CD4-positive, alpha-beta T cell treated with Interleukin-4 for 1 hour (primary cell): ENCODE data around the gene TMEM154.

Experiments used
- DNase-seq, 2 donors: peaks; one replicate each; pipeline ENCODE4 v3.0.0-alpha.2; 2020 to 2022

TMEM154 gene

GRCh38 chr4:152620915-152621314, 58.9 kb downstream of the TMEM154 start:
- DNase-seq, result no peak

DNA sequence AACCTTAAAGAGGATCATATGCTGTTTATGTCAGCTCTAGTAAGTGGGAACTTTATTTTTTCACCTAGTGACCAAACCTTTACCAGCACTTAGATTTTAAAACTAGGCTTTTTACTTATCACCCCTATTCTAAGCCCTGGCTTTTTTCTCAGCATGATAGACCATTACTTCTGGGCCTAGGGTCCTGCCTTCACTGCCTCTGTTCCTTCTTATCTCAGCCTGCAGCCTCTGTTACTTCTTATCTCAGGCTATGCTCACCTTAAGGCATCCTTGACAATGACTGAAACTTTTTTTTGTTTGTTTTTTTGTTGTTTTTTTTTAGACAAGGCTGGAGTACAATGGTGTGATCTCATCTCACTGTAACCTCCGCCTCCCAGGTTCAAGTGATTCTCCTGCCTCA, 59.6 kb downstream of the TMEM154 start:
- no peak for DNase-seq

DNA sequence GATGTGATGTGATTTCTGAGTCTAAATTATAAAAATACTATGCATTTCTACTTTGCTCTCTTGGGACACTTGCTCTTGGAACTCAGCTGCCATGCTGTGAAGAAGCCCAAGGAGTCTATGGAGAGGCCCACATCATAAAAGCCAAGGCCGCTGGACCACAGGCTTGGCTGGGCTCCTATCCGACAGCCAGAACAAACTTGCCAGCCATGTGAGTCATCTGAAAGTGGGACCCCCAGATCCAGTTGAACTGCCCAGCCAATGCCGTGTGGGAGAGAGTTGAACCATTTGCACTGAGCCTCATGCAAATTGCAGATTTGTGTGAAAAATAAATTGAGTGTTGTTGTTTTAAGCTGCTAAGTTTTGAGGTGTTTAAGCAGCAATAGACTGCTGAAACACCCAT, 60.2 kb downstream of the TMEM154 start:
- no peak for DNase-seq

DNA sequence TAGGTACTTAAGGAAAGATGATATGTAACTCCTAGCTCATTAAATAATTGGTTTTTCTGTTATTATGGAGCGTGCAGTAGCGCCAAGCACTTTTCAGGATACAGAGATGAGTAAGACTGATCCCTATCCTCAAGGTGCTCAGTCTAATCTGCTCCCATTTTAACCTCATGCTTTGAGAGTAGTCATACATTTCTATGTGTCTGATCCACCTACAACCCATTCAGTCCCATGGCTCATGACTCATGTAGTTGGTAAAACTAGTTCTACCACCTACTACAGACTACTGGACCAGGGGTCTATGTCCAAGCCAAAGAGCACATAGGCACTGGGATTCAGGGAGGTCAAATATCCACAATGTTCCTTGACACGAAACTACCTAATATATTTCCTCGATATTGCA, 60.8 kb downstream of the TMEM154 start:
- no peak for DNase-seq

GRCh38 chr4:152616804-152617203, 63.0 kb downstream of the TMEM154 start:
- no peak for DNase-seq

DNA sequence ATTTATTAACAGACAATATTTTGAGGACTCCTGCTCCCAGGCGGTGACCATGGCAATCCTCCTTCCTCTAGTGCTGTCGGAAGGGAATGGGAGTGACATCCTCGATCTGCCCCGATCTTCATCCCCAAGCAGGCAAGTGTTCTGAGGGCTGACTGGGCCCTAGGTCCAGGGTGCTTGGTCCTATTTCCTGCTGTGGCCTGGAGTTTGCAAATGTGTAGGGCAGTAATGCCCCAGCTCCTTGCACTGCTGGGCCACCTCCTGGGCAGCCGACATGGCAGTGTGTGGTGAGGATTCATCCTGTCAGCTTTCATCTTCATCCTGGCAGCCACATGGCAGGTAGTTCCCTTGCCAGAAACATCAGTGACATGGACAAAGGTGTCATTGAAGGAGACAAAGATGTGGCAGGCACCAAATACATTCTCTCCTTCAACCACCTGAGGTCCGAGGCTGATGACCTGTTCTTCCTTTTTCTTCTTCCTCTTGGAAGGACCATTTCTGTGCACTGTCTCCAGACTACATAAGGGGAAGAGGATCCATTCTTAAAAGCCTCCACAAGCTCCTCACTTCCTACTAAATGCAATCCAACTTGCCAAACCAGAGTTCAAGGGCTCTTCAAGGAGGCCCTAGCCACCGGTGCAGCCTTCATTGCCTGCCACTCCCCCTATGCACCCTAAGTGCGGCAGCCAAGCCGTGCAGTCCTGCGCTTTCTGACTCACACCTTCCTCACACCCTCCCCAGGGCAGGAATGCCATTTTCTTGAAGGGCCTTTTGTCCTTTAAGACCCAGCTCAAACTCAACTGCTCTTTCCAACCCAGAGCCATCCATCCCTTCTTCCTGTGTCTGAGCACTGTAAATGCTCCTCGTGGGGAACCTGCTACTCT, 65.7 kb downstream of the TMEM154 start:
- no peak for DNase-seq

GRCh38 chr4:152613351-152613750, 66.4 kb downstream of the TMEM154 start:
- DNase-seq, result no peak

DNA sequence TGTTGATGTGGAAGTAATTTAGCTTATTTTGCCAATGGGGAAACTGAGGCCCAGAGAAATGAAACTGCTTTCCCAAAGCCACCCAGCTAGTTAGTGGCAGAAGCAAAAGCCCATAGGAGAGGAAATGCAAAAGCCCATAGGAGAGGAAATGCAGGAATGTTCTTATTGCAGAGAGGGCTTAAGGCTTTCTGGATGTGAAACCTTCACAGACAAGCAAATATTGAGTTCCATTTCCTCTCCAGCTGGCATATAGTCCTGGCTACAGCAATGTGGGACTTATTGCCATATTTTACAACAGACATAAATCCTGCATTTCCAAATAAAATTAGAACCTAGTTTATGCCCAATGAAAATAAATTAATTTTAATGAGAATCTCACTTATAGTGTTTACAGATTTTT, 69.7 kb downstream of the TMEM154 start:
- no peak for DNase-seq

GRCh38 chr4:152609481-152609880, 70.3 kb downstream of the TMEM154 start:
- DNase-seq, result no peak

- DNase-seq, result no peak
Measured at GRCh38 chr4:152607178-152607577, 72.6 kb downstream of the TMEM154 start.

GRCh38 chr4:152606753-152607152, 73.0 kb downstream of the TMEM154 start:
- DNase-seq, result peak in 1 of 2 donors; percentile 23

GRCh38 chr4:152605641-152606335, 74.0 kb downstream of the TMEM154 start:
- no peak for DNase-seq

DNA sequence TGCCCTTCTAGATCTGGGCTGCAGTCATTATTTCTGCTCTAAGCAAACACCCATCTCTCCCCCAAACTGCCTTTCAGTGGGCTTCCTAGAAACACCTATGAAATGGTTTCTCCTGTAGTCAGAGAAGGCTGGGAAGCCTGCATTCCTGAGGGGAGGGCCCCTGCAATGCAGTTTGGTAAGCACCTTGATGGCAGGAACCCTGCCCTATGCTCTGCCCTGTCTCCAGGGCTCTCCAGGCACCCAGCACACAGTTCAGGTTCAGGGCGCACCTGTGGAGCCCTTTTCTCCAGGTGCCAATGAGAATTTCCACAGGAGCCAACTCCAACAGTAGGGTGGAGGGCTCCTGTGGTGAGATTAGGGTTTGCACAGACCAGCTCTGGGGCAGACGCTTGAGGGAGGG, 74.8 kb downstream of the TMEM154 start:
- DNase-seq, result no peak

DNA sequence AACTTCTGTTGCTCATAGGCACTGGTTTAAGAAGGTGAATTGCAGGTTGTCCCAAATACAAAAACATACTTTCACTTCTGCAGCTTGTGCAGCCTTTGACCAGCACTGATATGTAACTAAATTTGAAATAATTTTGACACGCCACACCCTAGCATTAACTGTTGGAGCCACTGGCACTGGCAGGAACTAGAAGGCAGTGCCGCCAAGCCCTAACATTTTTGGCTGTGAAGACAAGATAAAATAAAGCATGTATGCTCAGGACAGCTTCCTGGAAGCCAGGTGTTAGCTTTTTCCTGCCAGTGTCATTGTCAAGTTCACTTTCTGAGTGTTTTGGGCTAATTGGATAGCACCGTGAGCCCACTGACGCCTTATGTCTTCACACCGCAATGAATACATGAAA, 78.6 kb downstream of the TMEM154 start:
- no peak for DNase-seq

DNA sequence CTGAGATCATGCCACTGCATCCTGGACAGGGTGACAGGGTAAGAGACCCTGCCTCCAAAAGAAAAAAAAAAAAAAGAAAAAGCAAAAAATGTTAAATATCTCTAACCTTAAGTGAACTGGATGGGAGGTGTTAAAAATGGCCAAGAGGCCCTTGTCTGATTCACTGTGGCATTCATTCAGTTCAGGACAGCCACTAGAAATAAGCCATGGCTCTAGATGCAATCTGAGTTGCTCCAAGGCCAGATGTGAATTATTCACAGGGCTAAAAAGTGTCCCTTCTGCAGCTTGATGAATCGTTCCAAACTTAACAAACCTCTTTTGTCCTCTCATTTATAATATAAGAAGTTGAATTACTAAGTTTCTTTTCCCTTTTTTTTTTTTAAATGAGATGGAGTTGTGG, 80.2 kb downstream of the TMEM154 start:
- DNase-seq, result no peak

- no peak for DNase-seq
Measured at GRCh38 chr4:152599095-152599494, 80.7 kb downstream of the TMEM154 start.

GRCh38 chr4:152598454-152598853, 81.3 kb downstream of the TMEM154 start:
- no peak for DNase-seq

DNA sequence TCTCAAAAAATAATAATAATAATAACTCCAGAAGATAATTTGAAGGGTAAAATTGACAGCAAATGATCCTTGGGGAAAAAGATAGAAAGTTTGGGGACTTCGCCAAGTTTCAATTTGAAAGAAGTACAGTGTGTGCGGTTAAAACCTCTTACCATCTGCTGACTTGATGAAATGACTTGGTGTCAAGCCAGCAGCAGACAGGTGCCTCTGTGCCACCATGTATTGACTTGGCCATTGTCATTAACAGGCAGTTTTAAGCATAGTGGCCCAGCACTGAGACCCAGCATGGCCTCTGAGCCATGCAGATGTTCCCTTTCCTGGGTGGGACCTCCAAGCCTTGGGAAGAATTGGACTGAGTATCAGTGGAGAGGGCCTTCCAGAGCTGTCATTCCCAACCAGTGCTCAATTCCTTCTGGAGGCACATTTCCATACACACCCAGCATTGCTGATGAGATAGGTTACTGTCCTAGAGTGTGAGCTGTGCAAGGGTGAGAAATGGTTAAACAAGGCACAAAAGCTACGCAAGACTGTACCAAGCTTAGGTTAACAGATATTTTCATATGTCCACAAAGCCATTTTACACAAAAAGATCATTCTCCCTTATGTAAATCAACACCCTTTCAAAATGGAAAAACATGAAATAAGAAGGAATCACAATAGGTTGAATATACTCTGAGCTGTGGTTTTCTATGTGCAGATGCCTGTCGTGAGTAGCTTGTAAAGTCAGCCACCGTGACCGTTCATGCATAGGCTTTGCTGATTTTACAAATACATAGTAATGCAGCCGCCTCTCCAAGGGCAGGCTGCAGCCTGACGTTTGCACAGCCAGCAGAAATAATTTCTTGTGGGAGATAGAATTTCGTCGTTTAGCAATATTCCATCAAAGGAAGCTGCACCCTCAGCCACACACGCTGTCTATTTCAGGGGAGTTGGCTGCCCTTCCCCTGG, 84.5 kb downstream of the TMEM154 start:
- no peak for DNase-seq

GRCh38 chr4:152594057-152594456, 85.7 kb downstream of the TMEM154 start:
- no peak for DNase-seq

GRCh38 chr4:152591876-152592275, 87.9 kb downstream of the TMEM154 start:
- DNase-seq, result no peak

- peak in 1 of 2 donors; percentile 5 for DNase-seq
Measured at GRCh38 chr4:152591396-152591795, 88.4 kb downstream of the TMEM154 start.

- DNase-seq, result no peak
Measured at GRCh38 chr4:152590179-152591031, 89.4 kb downstream of the TMEM154 start.
